Measurements from ENCODE around the gene ZNF485.

The ZNF485 gene

GRCh38 chr10:43595739-43596298 lies 10.4 kb upstream of the ZNF485 start:
- Histone ChIP-seq H3K4me3 (ENCODE audit: low read length) (no peak overlapping the region), H3K9me2 (replicated peaks; ENCODE audit: control insufficient read depth, low read length) (no peaks in the 10 kb centered on the region)

GRCh38 chr10:43596546-43596945 lies 9.7 kb upstream of the ZNF485 start:
- peaks cover 4% of the 10 kb centered on the region; the same call in 1 of the 2 replicates for H3K9me3 ChIP-seq (ENCODE audit: control insufficient read depth, insufficient read depth, low read length)
- no peaks in the 10 kb centered on the region for H4K20me1 ChIP-seq (ENCODE audit: control insufficient read depth, insufficient read depth, low read depth, low read length)
- no peak for TF ChIP-seq EZH2phosphoT487 (IDR thresholded peaks at IDR 0.05; ENCODE audit: borderline replicate concordance, low read length)
- no peak for TF ChIP-seq CTCF (IDR thresholded peaks at IDR 0.05; ENCODE audit: low read depth, low read length, poor library complexity, severe bottlenecking)
- H3K4me2 ChIP-seq (ENCODE audit: low read length), result no peak overlapping the region
- no peaks in the 10 kb centered on the region for H3K36me3 ChIP-seq (ENCODE audit: control insufficient read depth, low read length)
- H3K4me3 ChIP-seq (ENCODE audit: low read length), result no peak overlapping the region
- H3K27me3 ChIP-seq (ENCODE audit: control insufficient read depth, low read length), result peaks cover 11% of the 10 kb centered on the region; the same call in 1 of the 2 replicates
- H3K9me2 ChIP-seq (replicated peaks; ENCODE audit: control insufficient read depth, low read length), result no peaks in the 10 kb centered on the region
- no peak overlapping the region for H3K27ac ChIP-seq (ENCODE audit: low read depth, low read length)
- no peaks in the 10 kb centered on the region for H3F3A ChIP-seq (ENCODE audit: control insufficient read depth, insufficient read depth)
- H3K79me2 ChIP-seq (ENCODE audit: control insufficient read depth, low read length), result no peaks in the 10 kb centered on the region
- peaks cover 4% of the 10 kb centered on the region; the same call in 1 of the 2 replicates for H3K4me1 ChIP-seq (ENCODE audit: control insufficient read depth, low read length)

More at GRCh38 chr10:43595739-43596298, 10.4 kb upstream of the ZNF485 start:
- Histone ChIP-seq H3K4me1 (ENCODE audit: control insufficient read depth, low read length) (peaks cover 4% of the 10 kb centered on the region; the same call in 1 of the 2 replicates), H3K27ac (ENCODE audit: low read depth, low read length) (no peak overlapping the region), H3K27me3 (ENCODE audit: control insufficient read depth, low read length) (peaks cover 11% of the 10 kb centered on the region; the same call in 1 of the 2 replicates), H4K20me1 (ENCODE audit: control insufficient read depth, insufficient read depth, low read depth, low read length) (no peaks in the 10 kb centered on the region), H3K36me3 (ENCODE audit: control insufficient read depth, low read length) (no peaks in the 10 kb centered on the region), H3K9me3 (ENCODE audit: control insufficient read depth, insufficient read depth, low read length) (peaks cover 4% of the 10 kb centered on the region; the same call in 1 of the 2 replicates), H3K4me2 (ENCODE audit: low read length) (no peak overlapping the region), H3K79me2 (ENCODE audit: control insufficient read depth, low read length) (no peaks in the 10 kb centered on the region), H3F3A (ENCODE audit: control insufficient read depth, insufficient read depth) (no peaks in the 10 kb centered on the region)
- TF ChIP-seq EZH2phosphoT487 (IDR thresholded peaks at IDR 0.05; ENCODE audit: borderline replicate concordance, low read length) (no peak), CTCF (IDR thresholded peaks at IDR 0.05; ENCODE audit: low read depth, low read length, poor library complexity, severe bottlenecking) (no peak)

- peaks cover 4% of the 10 kb centered on the region; the same call in 1 of the 2 replicates for H3K4me1 ChIP-seq (ENCODE audit: control insufficient read depth, low read length)
- no peak overlapping the region for H3K4me3 ChIP-seq (ENCODE audit: low read length)
- no peaks in the 10 kb centered on the region for H3K9me2 ChIP-seq (replicated peaks; ENCODE audit: control insufficient read depth, low read length)
- TF ChIP-seq EZH2phosphoT487 (IDR thresholded peaks at IDR 0.05; ENCODE audit: borderline replicate concordance, low read length) (no peak), CTCF (IDR thresholded peaks at IDR 0.05; ENCODE audit: low read depth, low read length, poor library complexity, severe bottlenecking) (no peak)
- no peaks in the 10 kb centered on the region for H3K36me3 ChIP-seq (ENCODE audit: control insufficient read depth, low read length)
- no peaks in the 10 kb centered on the region for H4K20me1 ChIP-seq (ENCODE audit: control insufficient read depth, insufficient read depth, low read depth, low read length)
- H3K4me2 ChIP-seq (ENCODE audit: low read length), result no peak overlapping the region
- H3K27me3 ChIP-seq (ENCODE audit: control insufficient read depth, low read length), result peaks cover 11% of the 10 kb centered on the region; the same call in 1 of the 2 replicates
- H3F3A ChIP-seq (ENCODE audit: control insufficient read depth, insufficient read depth), result no peaks in the 10 kb centered on the region
- H3K79me2 ChIP-seq (ENCODE audit: control insufficient read depth, low read length), result no peaks in the 10 kb centered on the region
- H3K9me3 ChIP-seq (ENCODE audit: control insufficient read depth, insufficient read depth, low read length), result no peaks in the 10 kb centered on the region
- no peak overlapping the region for H3K27ac ChIP-seq (ENCODE audit: low read depth, low read length)
Observed at GRCh38 chr10:43598446-43598845, 7.8 kb upstream of the ZNF485 start.

All from DOHH2 (cell line).